Liver (tissue), 9 donors: ENCODE data around the gene TIAM2. TPM values are rescaled to one million over a fixed set of nuclear protein-coding genes. Genes with fewer than 3 reads are reported as not detected.

Experiments used
- DNase-seq: peaks from one replicate; pipeline ENCODE4 v3.0.0-alpha.2; 2017; ENCODE audit warnings: low spot score
- H3K27ac ChIP-seq, 2 donors: one replicate each; pipeline ENCODE4 v1.7.0; 2013; ENCODE audit warnings: inconsistent platforms in 2 of 2, low read length in 2 of 2, control low read depth in 1 of 2, low read depth in 1 of 2, mild to moderate bottlenecking in 1 of 2
- H3K27me3 ChIP-seq, 4 donors: one replicate each; pipeline versions ENCODE4 v1.6.1 to v1.7.0; 2013; ENCODE audit warnings: low read length in 3 of 4, inconsistent platforms in 1 of 4, mild to moderate bottlenecking in 1 of 4, moderate library complexity in 1 of 4; ENCODE audit not compliant: control insufficient read depth in 4 of 4, insufficient read depth in 4 of 4
- H3K36me3 ChIP-seq, 4 donors: one replicate each; pipeline versions ENCODE4 v1.6.1 to v1.7.0; 2013; ENCODE audit warnings: low read length in 3 of 4, mild to moderate bottlenecking in 3 of 4, low read depth in 1 of 4, moderate library complexity in 1 of 4; ENCODE audit not compliant: control insufficient read depth in 4 of 4, insufficient read depth in 3 of 4
- H3K4me1 ChIP-seq, 4 donors: one replicate each; pipeline versions ENCODE4 v1.6.1 to v1.7.0; 2013; ENCODE audit warnings: low read length in 3 of 4, mild to moderate bottlenecking in 3 of 4, moderate library complexity in 1 of 4; ENCODE audit not compliant: control insufficient read depth in 4 of 4, insufficient read depth in 4 of 4
- H3K4me3 ChIP-seq, 3 donors: one replicate each; pipeline versions ENCODE4 v1.6.1 to v1.7.0; 2013; ENCODE audit warnings: low read length in 3 of 3, control low read depth in 1 of 3, low read depth in 1 of 3, mild to moderate bottlenecking in 1 of 3
- H3K9ac ChIP-seq, 2 donors: one replicate each; pipeline ENCODE4 v1.7.0; 2013; ENCODE audit warnings: low read length in 2 of 2, mild to moderate bottlenecking in 2 of 2, moderate library complexity in 2 of 2, control low read depth in 1 of 2, low read depth in 1 of 2
- H3K9me3 ChIP-seq, 4 donors: one replicate each; pipeline versions ENCODE4 v1.6.1 to v1.7.0; 2013; ENCODE audit warnings: low read length in 3 of 4; ENCODE audit not compliant: control insufficient read depth in 4 of 4
- CTCF ChIP-seq: fragments of 150-350 bp; IDR thresholded peaks from 2 replicates; pipeline ENCODE4 v1.5.1; 2017; ENCODE audit warnings: improper control_type of control experiment, low read depth, low read length; ENCODE audit not compliant: missing input control
- EGR1 ChIP-seq, 2 donors: IDR thresholded peaks; 2 replicates each; pipeline ENCODE4 v1.6.1; 2016 to 2018; ENCODE audit warnings: antibody characterized with exemption in 2 of 2, low read depth in 2 of 2
- FOXA1 ChIP-seq: IDR thresholded peaks from 2 replicates; pipeline ENCODE4 v1.6.1; 2016; ENCODE audit warnings: antibody characterized with exemption
- HNF4G ChIP-seq: IDR thresholded peaks from 2 replicates; pipeline ENCODE4 v1.6.1; 2016; ENCODE audit warnings: antibody characterized with exemption
- JUND ChIP-seq, 2 donors: IDR thresholded peaks; 2 replicates each; pipeline ENCODE4 v1.6.1; 2016; ENCODE audit warnings: antibody characterized with exemption in 2 of 2
- MAX ChIP-seq: IDR thresholded peaks from 2 replicates; pipeline ENCODE4 v1.6.1; 2016; ENCODE audit warnings: antibody characterized with exemption
- NR2F2 ChIP-seq: IDR thresholded peaks from 2 replicates; pipeline ENCODE4 v1.6.1; 2016; ENCODE audit warnings: antibody characterized with exemption
- RAD21 ChIP-seq, 2 donors: IDR thresholded peaks; 2 replicates each; pipeline ENCODE4 v1.6.1; 2016; ENCODE audit warnings: antibody characterized with exemption in 2 of 2, mild to moderate bottlenecking in 2 of 2
- REST ChIP-seq: IDR thresholded peaks from 2 replicates; pipeline ENCODE4 v1.6.1; 2016; ENCODE audit warnings: antibody characterized with exemption, mild to moderate bottlenecking
- SP1 ChIP-seq: IDR thresholded peaks from 2 replicates; pipeline ENCODE4 v1.6.1; 2018; ENCODE audit warnings: antibody characterized with exemption, mild to moderate bottlenecking
- WGBS: extraction: QIAGEN DNeasy Blood & Tissue Kit; methylation state at CpG from one replicate; pipeline ENCODE4 v1.1.7; 2013; 5-methylcytosine and 5-hydroxymethylcytosine counted together
- polyA plus RNA-seq, 2 donors: library from polyadenylated mRNA; stranded (reverse) in 1 of 2; unstranded in 1 of 2; fragments of 200-250 nt in 1 of 2; fragments of >200 nt in 1 of 2; fragmentation: Nextera tagmentation in 1 of 2; extraction: Ambion mirVana in 1 of 2; gene quantifications; one replicate each; pipeline versions ENCODE4 v1.2.1 to v1.2.3, GENCODE V29; 2013 to 2015
- total RNA-seq, 2 donors: library from RNA; depleted of rRNA; stranded (reverse); fragments of >200 nt; gene quantifications; one replicate each; pipeline ENCODE4 v1.2.3, GENCODE V29; 2014
- donor health status: healthy.
- donor health status: healthy.
- donor health status: healthy.
- donor health status: healthy.
- donor health status: healthy.

Gene TIAM2
- total and polyA plus RNA-seq, 4 donors, result 0.62 to 3.7 (median 2.4) TPM

- TF ChIP-seq EGR1 (IDR thresholded peaks at IDR 0.05; ENCODE audit: low read depth in 2 of 2) (no peak), HNF4G (no peak), REST (no peak), FOXA1 (no peak), NR2F2 (no peak), RAD21 (IDR thresholded peaks at IDR 0.05) (no peak)
Measured at GRCh38 chr6:155147958-155148663, 153.0 kb downstream of the TIAM2 start (continued).

- no peaks in the 10 kb centered on the region for H3K27me3 ChIP-seq
- H3K9ac ChIP-seq, result no peak overlapping the region
- no peaks in the 10 kb centered on the region for H3K36me3 ChIP-seq
- no peak overlapping the region for H3K27ac ChIP-seq
- H3K9me3 ChIP-seq, result no peaks in the 10 kb centered on the region
- H3K4me3 ChIP-seq, result no peak overlapping the region
- no peak for TF ChIP-seq JUND (IDR thresholded peaks at IDR 0.05)
- no peak for TF ChIP-seq CTCF
- TF ChIP-seq FOXA1, result no peak
- TF ChIP-seq EGR1 (IDR thresholded peaks at IDR 0.05; ENCODE audit: low read depth in 2 of 2), result no peak
- H3K4me1 ChIP-seq, result no peaks in the 10 kb centered on the region
- DNase-seq, result no peak
- WGBS, result 91% methylated on average over 9 of the region's 9 CpGs
Measured at GRCh38 chr6:155150967-155151671, 156.0 kb downstream of the TIAM2 start.

GRCh38 chr6:155152211-155153076 lies 157.3 kb downstream of the TIAM2 start:
- Histone ChIP-seq H3K27ac (no peak overlapping the region), H3K4me1 (no peaks in the 10 kb centered on the region), H3K4me3 (no peak overlapping the region), H3K36me3 (no peaks in the 10 kb centered on the region), H3K9ac (no peak overlapping the region), H3K9me3 (no peaks in the 10 kb centered on the region), H3K27me3 (no peaks in the 10 kb centered on the region)
- TF ChIP-seq NR2F2, result no peak
- no peak for TF ChIP-seq SP1
- TF ChIP-seq MAX, result no peak
- 74% methylated on average over 11 of the region's 11 CpGs for WGBS
- DNase-seq, result no peak
